ENCODE data around the gene TBC1D5.

DNA sequence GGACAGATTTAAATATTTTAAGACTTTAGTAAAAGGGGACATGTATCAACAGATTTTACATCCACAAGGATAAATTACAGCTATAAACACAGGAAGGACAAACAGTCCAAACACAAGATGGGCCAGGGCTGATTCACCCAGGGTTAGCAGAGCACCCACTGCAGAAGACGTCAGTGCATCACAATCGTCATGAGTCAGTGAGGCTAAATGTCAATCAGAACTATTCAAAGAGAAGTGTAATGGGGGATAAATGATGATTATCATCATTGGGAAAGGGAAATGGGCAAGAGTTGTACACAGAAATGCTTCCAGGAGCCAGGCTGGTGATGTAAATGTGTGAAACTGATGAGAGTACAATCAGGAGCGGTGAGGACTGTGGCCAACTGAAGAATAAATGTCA, 630.8 kb downstream of the TBC1D5 start:
- TF ChIP-seq, protein P1, sequence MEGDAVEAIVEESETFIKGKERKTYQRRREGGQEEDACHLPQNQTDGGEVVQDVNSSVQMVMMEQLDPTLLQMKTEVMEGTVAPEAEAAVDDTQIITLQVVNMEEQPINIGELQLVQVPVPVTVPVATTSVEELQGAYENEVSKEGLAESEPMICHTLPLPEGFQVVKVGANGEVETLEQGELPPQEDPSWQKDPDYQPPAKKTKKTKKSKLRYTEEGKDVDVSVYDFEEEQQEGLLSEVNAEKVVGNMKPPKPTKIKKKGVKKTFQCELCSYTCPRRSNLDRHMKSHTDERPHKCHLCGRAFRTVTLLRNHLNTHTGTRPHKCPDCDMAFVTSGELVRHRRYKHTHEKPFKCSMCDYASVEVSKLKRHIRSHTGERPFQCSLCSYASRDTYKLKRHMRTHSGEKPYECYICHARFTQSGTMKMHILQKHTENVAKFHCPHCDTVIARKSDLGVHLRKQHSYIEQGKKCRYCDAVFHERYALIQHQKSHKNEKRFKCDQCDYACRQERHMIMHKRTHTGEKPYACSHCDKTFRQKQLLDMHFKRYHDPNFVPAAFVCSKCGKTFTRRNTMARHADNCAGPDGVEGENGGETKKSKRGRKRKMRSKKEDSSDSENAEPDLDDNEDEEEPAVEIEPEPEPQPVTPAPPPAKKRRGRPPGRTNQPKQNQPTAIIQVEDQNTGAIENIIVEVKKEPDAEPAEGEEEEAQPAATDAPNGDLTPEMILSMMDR (IDR thresholded peaks at IDR 0.05 in 8 of 11, conservative IDR thresholded peaks at IDR 0.05 in 3 of 11) = no peak
- no peak for TF ChIP-seq POLR2AphosphoS5 (IDR thresholded peaks at IDR 0.05)
